ENCODE measurements around the gene PREPL. TPM values are rescaled to one million over a fixed set of nuclear protein-coding genes. Genes with fewer than 3 reads are reported as not detected.

Gene PREPL
- total RNA-seq = 10 to 100 TPM; 21.0 to 22.6 TPM

DNA sequence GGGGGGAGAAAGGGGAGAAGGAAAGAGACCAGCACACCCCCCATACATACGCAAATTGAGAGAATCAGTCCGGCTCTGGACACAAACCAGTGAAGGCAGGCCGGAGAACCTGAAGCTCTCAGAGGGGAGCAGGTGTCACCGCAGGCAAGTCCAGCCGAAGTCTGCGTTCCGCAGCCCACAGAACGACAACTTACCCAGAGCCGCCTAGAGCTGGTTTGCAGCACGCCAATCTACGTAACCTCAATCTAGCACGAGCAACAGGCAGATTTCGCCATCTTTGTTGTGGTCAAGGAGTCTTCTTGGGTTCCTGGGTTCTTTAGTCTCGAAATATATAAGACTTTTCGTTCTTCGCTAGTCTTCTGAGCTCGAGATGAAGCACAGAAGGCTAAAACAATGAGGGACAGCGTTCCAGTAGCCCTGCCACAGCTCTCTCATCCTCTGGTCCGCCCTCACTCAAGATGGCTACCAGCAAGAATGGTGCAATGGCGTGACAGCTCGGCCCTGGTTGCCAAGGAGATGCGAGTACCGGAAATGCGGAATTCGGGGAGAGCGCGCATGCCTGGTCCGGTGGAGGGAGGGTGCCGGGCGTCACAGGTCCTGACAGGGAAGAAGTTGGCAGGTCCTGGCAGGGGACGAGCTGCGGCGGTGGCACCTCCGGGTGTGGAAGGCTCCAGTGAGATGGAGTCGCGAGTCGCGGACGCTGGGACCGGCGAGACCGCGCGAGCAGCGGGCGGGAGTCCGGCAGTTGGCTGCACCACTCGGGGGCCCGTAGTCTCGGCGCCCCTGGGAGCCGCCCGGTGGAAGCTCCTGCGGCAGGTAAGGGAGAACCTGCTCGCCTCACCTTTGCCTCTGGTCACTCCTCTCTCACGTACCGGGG, at the start of gene PREPL, which contains the start of gene CAMKMT:
Gene PREPL, minus strand, starts transcription at position 165 of the 877 bp plus-strand sequence. CDS start 15,152 bp downstream, outside the sequence.
Gene CAMKMT, plus strand, starts transcription at position 618 of the 877 bp plus-strand sequence.

Other genes with a start within 250 kb of the PREPL start
- gene PPM1B, start 192.6 kb downstream of the PREPL start, total RNA-seq = 10 to 100 TPM; 44.3 to 47.3 TPM
- gene SLC3A1, start 86.0 kb downstream of the PREPL start, total RNA-seq = under 1 TPM in 1 of 2 experiments, not detected in 1; 0.17 TPM
- gene CAMKMT, start 453 bp upstream of the PREPL start, total RNA-seq = 10 to 100 TPM; 11.0 TPM

Measured in activated naive CD4-positive, alpha-beta T cell treated with anti-CD3 and anti-CD28 coated beads, Interleukin-2, amount 10 ng/mL, durations not matched to agents 5 hours and 36 hours (primary cell).